Neural cell (in vitro differentiated cells): ENCODE results near the gene PDGFA. TPM values are rescaled to one million over a fixed set of nuclear protein-coding genes. Genes with fewer than 3 reads are reported as not detected.

ENCODE experiments used
- H2AFZ ChIP-seq: fragments of 200-600, 300-800 bp; sonication (generic), shearing (Covaris generic); 2 replicates; pipeline ENCODE4 v1.6.0; 2014; ENCODE audit warnings: low read depth, mild to moderate bottlenecking, antibody characterized with exemption, low read length, moderate library complexity
- H3F3A ChIP-seq: fragments of 200-600 bp; shearing (Covaris generic); 2 replicates; pipeline ENCODE4 v1.6.1; 2016; ENCODE audit warnings: mild to moderate bottlenecking, moderate library complexity, mixed read lengths, antibody characterized with exemption, low read length; ENCODE audit not compliant: insufficient read depth, poor library complexity, severe bottlenecking
- H3K27ac ChIP-seq: fragments of 200-600, 300-800 bp; sonication (generic), shearing (Covaris generic); 2 replicates; pipeline ENCODE4 v1.5.1; 2014; ENCODE audit warnings: mild to moderate bottlenecking, low read length, moderate library complexity
- H3K27me3 ChIP-seq: fragments of 300-800, 200-600 bp; sonication (generic), shearing (Covaris generic); 2 replicates; pipeline ENCODE4 v1.6.0; 2014; ENCODE audit warnings: mild to moderate bottlenecking, low read depth, low read length, moderate library complexity; ENCODE audit not compliant: insufficient read depth
- H3K36me3 ChIP-seq: fragments of 300-800, 200-600 bp; sonication (generic), shearing (Covaris generic); 2 replicates; pipeline ENCODE4 v1.5.1; 2014; ENCODE audit warnings: mild to moderate bottlenecking, antibody characterized with exemption, low read length, moderate library complexity; ENCODE audit not compliant: insufficient read depth
- H3K4me2 ChIP-seq: fragments of 300-800, 200-600 bp; sonication (generic), shearing (Covaris generic); 2 replicates; pipeline ENCODE4 v1.6.0; 2014; ENCODE audit warnings: mild to moderate bottlenecking, low read length
- H3K4me3 ChIP-seq: fragments of 300-800, 200-600 bp; sonication (generic), shearing (Covaris generic); 2 replicates; pipeline ENCODE4 v1.5.1; 2014; ENCODE audit warnings: mild to moderate bottlenecking, low read length, moderate library complexity
- H3K79me2 ChIP-seq: fragments of 200-600 bp; shearing (Covaris generic); replicated peaks from 2 replicates; pipeline ENCODE4 v1.6.0; 2014; ENCODE audit warnings: mild to moderate bottlenecking, low read length, moderate library complexity; ENCODE audit not compliant: insufficient read depth
- H3K9ac ChIP-seq: fragments of 300-800, 200-600 bp; sonication (generic), shearing (Covaris generic); 2 replicates; pipeline ENCODE4 v1.6.1; 2016; ENCODE audit warnings: mild to moderate bottlenecking, low read length, mixed read lengths
- H3K9me2 ChIP-seq: fragments of 200-600 bp; shearing (Covaris generic); 2 replicates; pipeline ENCODE4 v1.6.1; 2016; ENCODE audit warnings: mild to moderate bottlenecking, low read length, mixed read lengths; ENCODE audit not compliant: insufficient read depth
- H3K9me3 ChIP-seq: fragments of 200-600, 300-800 bp; sonication (generic), shearing (Covaris generic); 2 replicates; pipeline ENCODE4 v1.6.1; 2016; ENCODE audit warnings: mild to moderate bottlenecking, mixed run types, low read length, moderate library complexity, mixed read lengths
- H4K20me1 ChIP-seq: fragments of 200-600 bp; shearing (Covaris generic); 2 replicates; pipeline ENCODE4 v1.6.1; 2016; ENCODE audit warnings: mild to moderate bottlenecking, mixed run types; ENCODE audit not compliant: insufficient read depth
- CTCF ChIP-seq: fragments of 450-650 bp; IDR thresholded peaks from 2 replicates; pipeline ENCODE4 v1.5.1; 2014; ENCODE audit warnings: antibody characterized with exemption, mild to moderate bottlenecking, moderate library complexity; ENCODE audit not compliant: poor library complexity, severe bottlenecking
- EP300 ChIP-seq: fragments of 450-650 bp; conservative IDR thresholded peaks from 2 replicates; pipeline ENCODE4 v1.6.1; 2014; ENCODE audit warnings: antibody characterized with exemption, mild to moderate bottlenecking, moderate library complexity; ENCODE audit not compliant: poor library complexity, severe bottlenecking
- EZH2 ChIP-seq: fragments of 200-600, 300-800 bp; shearing (Covaris generic), sonication (generic); IDR thresholded peaks from 2 replicates; pipeline ENCODE4 v1.6.1; 2014; ENCODE audit warnings: antibody characterized with exemption, low read length, borderline replicate concordance, mild to moderate bottlenecking; ENCODE audit not compliant: insufficient read depth, poor library complexity, severe bottlenecking
- MXI1 ChIP-seq: fragments of 450-650 bp; conservative IDR thresholded peaks from 2 replicates; pipeline ENCODE4 v1.6.1; 2014; ENCODE audit warnings: antibody characterized with exemption, mild to moderate bottlenecking; ENCODE audit not compliant: poor library complexity, severe bottlenecking
- POLR2AphosphoS5 ChIP-seq: IDR thresholded peaks from 2 replicates; pipeline ENCODE4 v1.6.1; 2012
- RAD21 ChIP-seq: fragments of 450-650 bp; conservative IDR thresholded peaks from 2 replicates; pipeline ENCODE4 v1.6.1; 2014; ENCODE audit warnings: antibody characterized with exemption, mild to moderate bottlenecking, moderate library complexity
- REST ChIP-seq: IDR thresholded peaks from 2 replicates; pipeline ENCODE4 v1.6.1; 2012; ENCODE audit warnings: borderline replicate concordance
- SMC3 ChIP-seq: fragments of 450-650 bp; conservative IDR thresholded peaks from 2 replicates; pipeline ENCODE4 v1.6.1; 2014; ENCODE audit warnings: antibody characterized with exemption, mild to moderate bottlenecking, moderate library complexity; ENCODE audit not compliant: poor library complexity
- TAF1 ChIP-seq: IDR thresholded peaks from 2 replicates; pipeline ENCODE4 v1.6.1; 2012; ENCODE audit warnings: low read depth
- polyA plus RNA-seq: library from polyadenylated mRNA; depleted of rRNA; stranded (reverse); fragments of >200 nt; gene quantifications from 2 replicates; pipeline ENCODE4 v1.2.3, GENCODE V29; 2014

The PDGFA gene
- polyA plus RNA-seq, 1 donor from 2014 or later = 4.1 TPM

GRCh38 chr7:491958-492713, 27.5 kb downstream of the PDGFA start:
- H4K20me1 ChIP-seq = no peaks in the 10 kb centered on the region
- H3K4me2 ChIP-seq = no peak overlapping the region
- no peak overlapping the region for H3K27ac ChIP-seq
- no peak overlapping the region for H3K9ac ChIP-seq
- H3K9me3 ChIP-seq = no peaks in the 10 kb centered on the region
- no peaks in the 10 kb centered on the region for H3K36me3 ChIP-seq
- H3K4me3 ChIP-seq = no peak overlapping the region
- no peak overlapping the region for H2AFZ ChIP-seq
- no peaks in the 10 kb centered on the region for H3K27me3 ChIP-seq
- no peaks in the 10 kb centered on the region for H3F3A ChIP-seq
- no peak for TF ChIP-seq MXI1
- no peak for TF ChIP-seq EZH2
- TF ChIP-seq EP300 = no peak
- no peak for TF ChIP-seq REST
- no peak for TF ChIP-seq RAD21
- TF ChIP-seq CTCF = no peak
- no peak for TF ChIP-seq TAF1
- no peak for TF ChIP-seq POLR2AphosphoS5
- no peak for TF ChIP-seq SMC3
- H3K79me2 ChIP-seq = no peaks in the 10 kb centered on the region
- no peaks in the 10 kb centered on the region for H3K9me2 ChIP-seq

GRCh38 chr7:491292-491957, 28.2 kb downstream of the PDGFA start:
- Histone ChIP-seq H4K20me1 (no peaks in the 10 kb centered on the region), H3K9me3 (no peaks in the 10 kb centered on the region), H3K27me3 (no peaks in the 10 kb centered on the region), H3K27ac (no peak overlapping the region), H3F3A (no peaks in the 10 kb centered on the region), H3K9ac (no peak overlapping the region), H3K4me3 (no peak overlapping the region), H2AFZ (no peak overlapping the region), H3K79me2 (no peaks in the 10 kb centered on the region), H3K4me2 (no peak overlapping the region), H3K36me3 (no peaks in the 10 kb centered on the region), H3K9me2 (no peaks in the 10 kb centered on the region)
- no peak for TF ChIP-seq EZH2
- no peak for TF ChIP-seq POLR2AphosphoS5
- TF ChIP-seq TAF1 = no peak
- no peak for TF ChIP-seq SMC3
- no peak for TF ChIP-seq REST
- TF ChIP-seq RAD21 = no peak
- no peak for TF ChIP-seq CTCF
- no peak for TF ChIP-seq MXI1
- TF ChIP-seq EP300 = no peak
